Body of pancreas (tissue), 4 donors: Measurements from ENCODE around the gene TIFAB. TPM values are rescaled to one million over a fixed set of nuclear protein-coding genes. Genes with fewer than 3 reads are reported as not detected.

ENCODE experiments used
- ATAC-seq: fragments of 150-250 bp; one replicate; pipeline ENCODE4 v1.9.1; 2016
- DNase-seq, 4 donors: peaks; one replicate each; pipeline ENCODE4 v3.0.0-alpha.2; 2019
- H3K27ac ChIP-seq, 4 donors: fragments of 200-600 bp; sonication (generic); 1 replicate in 3 of 4; 2 replicates in 1 of 4; pipeline versions ENCODE4 v1.5.1 to v1.6.1; 2016 to 2019; ENCODE audit warnings: mild to moderate bottlenecking in 1 of 4, mixed read lengths in 1 of 4, moderate library complexity in 1 of 4
- H3K27me3 ChIP-seq, 2 donors: fragments of 200-600 bp; sonication (generic); one replicate each; pipeline ENCODE4 v1.6.0; 2016; ENCODE audit warnings: mild to moderate bottlenecking in 1 of 2
- H3K36me3 ChIP-seq, 2 donors: fragments of 200-600 bp; sonication (generic); replicated peaks in 1 of 2; 2 replicates each; pipeline ENCODE4 v1.5.1; 2016; ENCODE audit warnings: low read depth in 2 of 2; ENCODE audit not compliant: insufficient read depth in 1 of 2
- H3K4me1 ChIP-seq: fragments of 200-600 bp; sonication (generic); one replicate; pipeline ENCODE4 v1.6.0; 2016
- H3K4me3 ChIP-seq, 2 donors: fragments of 200-600 bp; sonication (generic); 1 replicate in 1 of 2; 2 replicates in 1 of 2; pipeline ENCODE4 v1.5.1; 2016 to 2019
- H3K9me3 ChIP-seq, 3 donors: fragments of 200-600 bp; sonication (generic); 1 replicate in 2 of 3; 2 replicates in 1 of 3; pipeline ENCODE4 v1.5.1; 2016
- POLR2A ChIP-seq, 3 donors: fragments of 450-650 bp; IDR thresholded peaks; one replicate each; pipeline ENCODE4 v1.6.1; 2016; ENCODE audit warnings: antibody characterized with exemption in 3 of 3, mild to moderate bottlenecking in 2 of 3
- WGBS, 2 donors: methylation state at CpG; one replicate each; pipeline ENCODE4 v1.1.5; 2017; 5-methylcytosine and 5-hydroxymethylcytosine counted together
- intact Hi-C: fragments of 100-400 bp; cut with DNase I; formaldehyde crosslinking; loops from one replicate; pipeline ENCODE4 v1.15.1; 2023
- total RNA-seq, 2 donors: library from RNA; depleted of rRNA; stranded (reverse); fragments of >200 nt; gene quantifications; one replicate each; pipeline ENCODE4 v1.1.0, GENCODE V29; 2016
- TF ChIP-seq, protein P1 (sequence below), 7 experiments: fragments of 450-650 bp in 4 of 7; fragments of 200-600 bp in 3 of 7; sonication (generic) in 3 of 7; IDR thresholded peaks; one replicate each; pipeline ENCODE4 v1.5.1; 2016 to 2019; ENCODE audit warnings: antibody characterized with exemption in 7 of 7

TIFAB gene
- total RNA-seq, 2 donors from 2014 or later: not detected

DNA sequence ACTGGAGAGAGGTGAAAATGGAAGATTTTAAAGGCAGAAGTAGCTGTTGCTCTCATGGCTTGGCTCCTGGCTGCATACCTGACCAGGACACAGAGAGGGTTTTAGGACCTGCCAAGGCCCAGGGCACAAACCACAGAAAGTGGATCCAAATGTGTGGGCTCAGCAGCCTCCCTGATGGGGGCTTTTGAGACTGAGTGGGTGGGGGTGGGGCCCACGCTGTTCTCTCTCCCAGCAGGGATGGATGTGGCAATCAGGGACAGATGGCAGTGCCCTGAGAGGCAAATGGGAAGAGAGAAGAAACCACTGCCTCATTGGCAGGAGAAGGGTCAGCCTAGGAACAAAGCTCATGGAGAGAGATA, 34.9 kb upstream of the TIFAB start:
- H3K9me3 ChIP-seq: no peaks in the 10 kb centered on the region
- no peaks in the 10 kb centered on the region for H3K36me3 ChIP-seq
- TF ChIP-seq POLR2A (IDR thresholded peaks at IDR 0.05): no peak
- TF ChIP-seq, protein P1, sequence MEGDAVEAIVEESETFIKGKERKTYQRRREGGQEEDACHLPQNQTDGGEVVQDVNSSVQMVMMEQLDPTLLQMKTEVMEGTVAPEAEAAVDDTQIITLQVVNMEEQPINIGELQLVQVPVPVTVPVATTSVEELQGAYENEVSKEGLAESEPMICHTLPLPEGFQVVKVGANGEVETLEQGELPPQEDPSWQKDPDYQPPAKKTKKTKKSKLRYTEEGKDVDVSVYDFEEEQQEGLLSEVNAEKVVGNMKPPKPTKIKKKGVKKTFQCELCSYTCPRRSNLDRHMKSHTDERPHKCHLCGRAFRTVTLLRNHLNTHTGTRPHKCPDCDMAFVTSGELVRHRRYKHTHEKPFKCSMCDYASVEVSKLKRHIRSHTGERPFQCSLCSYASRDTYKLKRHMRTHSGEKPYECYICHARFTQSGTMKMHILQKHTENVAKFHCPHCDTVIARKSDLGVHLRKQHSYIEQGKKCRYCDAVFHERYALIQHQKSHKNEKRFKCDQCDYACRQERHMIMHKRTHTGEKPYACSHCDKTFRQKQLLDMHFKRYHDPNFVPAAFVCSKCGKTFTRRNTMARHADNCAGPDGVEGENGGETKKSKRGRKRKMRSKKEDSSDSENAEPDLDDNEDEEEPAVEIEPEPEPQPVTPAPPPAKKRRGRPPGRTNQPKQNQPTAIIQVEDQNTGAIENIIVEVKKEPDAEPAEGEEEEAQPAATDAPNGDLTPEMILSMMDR (IDR thresholded peaks at IDR 0.05): no peak
- intact Hi-C loops: no loop called here
- ATAC-seq (no peak), DNase-seq (no peak)
- H3K27me3 ChIP-seq: peaks cover 0 to 5% of the 10 kb centered on the region in 2 donors
- H3K4me3 ChIP-seq: no peak overlapping the region
- 6 to 13% methylated on average over 1 of the region's 1 CpG for WGBS, 2 donors
- peaks cover 22% of the 10 kb centered on the region for H3K4me1 ChIP-seq
- H3K27ac ChIP-seq: no peak overlapping the region

DNA sequence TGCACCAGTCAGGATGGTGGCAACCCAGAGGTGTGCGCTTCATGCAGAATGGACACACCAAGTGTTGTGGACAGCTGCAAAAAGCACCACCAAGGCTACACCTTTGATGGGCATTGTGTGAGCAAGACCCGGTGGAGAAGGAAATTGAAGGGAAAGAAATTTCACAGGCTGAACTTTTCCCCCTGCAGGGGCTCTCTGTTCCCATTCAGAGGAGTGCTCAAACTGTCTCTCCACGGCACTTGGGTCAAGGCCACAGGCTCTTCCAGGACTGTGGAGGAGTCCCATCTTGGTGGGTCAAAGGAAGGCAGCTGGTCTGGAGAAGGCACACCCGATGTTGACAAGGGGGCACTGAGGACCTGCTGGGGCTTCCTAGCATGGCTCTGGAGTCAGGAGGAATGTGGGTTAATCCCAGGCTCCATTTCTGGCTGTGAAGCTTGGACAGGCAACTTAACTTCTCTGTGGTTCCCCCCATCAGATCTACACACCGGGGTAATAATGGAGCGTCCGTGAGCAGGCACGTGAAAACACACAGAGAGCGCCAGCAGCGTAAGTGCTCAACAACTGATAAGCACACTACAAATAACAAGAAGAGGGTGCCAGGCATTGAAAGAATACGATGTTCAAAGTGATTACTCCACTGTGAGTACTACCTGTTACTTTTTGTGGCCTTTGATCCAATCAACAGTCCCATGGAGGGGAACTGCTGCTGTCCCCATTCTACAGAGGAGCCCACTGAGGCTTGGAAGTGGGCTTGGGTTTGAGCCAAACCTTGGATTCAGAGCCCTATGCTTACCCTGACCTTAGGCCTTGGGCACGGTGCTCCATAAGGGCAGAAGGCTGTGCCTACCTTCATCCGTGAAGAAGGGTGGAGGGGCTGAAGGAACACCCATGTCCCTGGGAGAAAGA, 34.2 kb upstream of the TIFAB start:
- intact Hi-C loops: no loop called here
- Histone ChIP-seq H3K4me1 (peaks cover 22% of the 10 kb centered on the region), H3K4me3 (no peak overlapping the region), H3K36me3 (no peaks in the 10 kb centered on the region), H3K27me3 (peaks cover 0 to 5% of the 10 kb centered on the region in 2 donors), H3K27ac (no peak overlapping the region), H3K9me3 (no peaks in the 10 kb centered on the region)
- no peak for DNase-seq
- no peak for ATAC-seq
- TF ChIP-seq POLR2A (IDR thresholded peaks at IDR 0.05): no peak
- TF ChIP-seq, protein P1 (IDR thresholded peaks at IDR 0.05): no peak
- WGBS, 2 donors: 48 to 50% methylated on average over 12 to 13 of the region's 13 CpGs

DNA sequence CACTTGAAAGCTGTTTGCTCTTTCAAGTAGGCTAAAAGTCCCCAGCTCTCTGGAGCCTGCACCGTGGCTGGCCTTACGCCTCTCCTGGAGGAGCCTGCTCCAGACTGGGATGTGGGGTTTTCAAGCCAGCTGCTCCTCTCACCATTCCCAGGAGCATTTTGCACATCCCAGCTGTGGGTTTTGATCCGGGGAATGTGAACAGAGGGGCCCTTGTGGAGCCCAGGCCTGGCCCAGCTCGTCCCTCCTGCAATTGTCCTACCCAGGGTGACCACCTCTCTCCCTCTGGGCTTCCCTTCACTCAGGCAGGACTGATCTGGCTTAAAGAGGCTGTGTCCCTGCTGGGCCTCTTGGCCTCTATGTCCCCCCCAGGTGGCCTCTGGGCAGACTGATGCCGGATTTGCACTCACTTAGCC, 32.5 kb upstream of the TIFAB start:
- no peaks in the 10 kb centered on the region for H3K36me3 ChIP-seq
- DNase-seq (no peak), ATAC-seq (no peak)
- intact Hi-C loops: no loop called here
- H3K27ac ChIP-seq: no peak overlapping the region
- TF ChIP-seq, protein P1 (IDR thresholded peaks at IDR 0.05): no peak
- peaks cover 12% of the 10 kb centered on the region for H3K4me1 ChIP-seq
- H3K4me3 ChIP-seq: no peak overlapping the region
- 58 to 86% methylated on average over 1 to 5 of the region's 5 CpGs for WGBS, 2 donors
- no peaks in the 10 kb centered on the region for H3K9me3 ChIP-seq
- H3K27me3 ChIP-seq: peaks cover 0 to 4% of the 10 kb centered on the region in 2 donors

DNA sequence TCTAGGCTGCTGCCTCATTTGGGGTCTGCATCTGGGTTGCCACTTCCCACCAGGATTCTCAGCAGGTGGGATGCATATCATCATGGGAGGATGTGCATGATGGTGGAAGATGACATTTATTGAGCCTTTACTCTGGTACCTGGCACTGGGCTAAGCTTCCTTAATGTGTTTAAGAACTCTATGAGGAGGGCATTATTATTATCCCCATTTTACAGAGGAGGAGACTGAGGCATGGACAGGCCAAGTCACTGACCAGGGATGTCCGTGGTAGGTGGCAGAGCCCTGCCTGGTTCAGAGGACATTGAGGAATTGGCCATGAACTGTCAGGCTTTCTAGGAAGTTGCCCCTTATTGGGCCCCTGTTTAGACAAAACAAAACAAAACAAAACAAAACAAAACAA, 31.1 kb upstream of the TIFAB start:
- no peak for TF ChIP-seq POLR2A (IDR thresholded peaks at IDR 0.05)
- TF ChIP-seq, protein P1 (IDR thresholded peaks at IDR 0.05): no peak
- Histone ChIP-seq H3K27ac (no peak overlapping the region), H3K9me3 (no peaks in the 10 kb centered on the region), H3K36me3 (no peaks in the 10 kb centered on the region), H3K4me1 (no peaks in the 10 kb centered on the region), H3K27me3 (no peaks in the 10 kb centered on the region), H3K4me3 (no peak overlapping the region)
- DNase-seq: no peak
- ATAC-seq: no peak
- 55 to 56% methylated on average over 1 of the region's 1 CpG for WGBS, 2 donors
- intact Hi-C loops: no loop called here
